Testis (tissue), 3 donors: ENCODE results near the gene NDST3. TPM values are rescaled to one million over a fixed set of nuclear protein-coding genes. Genes with fewer than 3 reads are reported as not detected.

Experiments used
- DNase-seq: peaks from one replicate; pipeline ENCODE4 v3.0.0-alpha.2; 2019
- H3K27ac ChIP-seq, 2 donors: fragments of 200-600 bp; sonication (generic); one replicate each; pipeline ENCODE4 v1.5.1; 2019
- H3K27me3 ChIP-seq: fragments of 200-600 bp; sonication (generic); one replicate; pipeline ENCODE4 v1.5.1; 2019
- H3K36me3 ChIP-seq: fragments of 200-600 bp; sonication (generic); one replicate; pipeline ENCODE4 v1.5.1; 2017; ENCODE audit warnings: low read depth; ENCODE audit errors: missing control alignments
- H3K4me1 ChIP-seq: fragments of 200-600 bp; sonication (generic); one replicate; pipeline ENCODE4 v1.5.1; 2019
- H3K4me3 ChIP-seq, 2 donors: fragments of 200-600 bp; sonication (generic); one replicate each; pipeline ENCODE4 v1.5.1; 2017 to 2019
- H3K9me3 ChIP-seq: fragments of 200-600 bp; sonication (generic); one replicate; pipeline ENCODE4 v1.5.1; 2017
- POLR2A ChIP-seq: fragments of 450-650 bp; IDR thresholded peaks from one replicate; pipeline ENCODE4 v1.6.1; 2017; ENCODE audit warnings: antibody characterized with exemption, mild to moderate bottlenecking, moderate library complexity
- WGBS, 2 donors: methylation state at CpG; one replicate each; pipeline ENCODE4 v1.1.5; 2018; 5-methylcytosine and 5-hydroxymethylcytosine counted together
- intact Hi-C: fragments of 100-400 bp; cut with DNase I; formaldehyde crosslinking; loops from one replicate; pipeline ENCODE4 v1.15.1; 2023; ENCODE audit warnings: low total_unique reads
- polyA plus RNA-seq: library from polyadenylated mRNA; stranded (reverse); fragments of 350-450 nt; fragmentation: Illumina TruSeq; extraction: RNeasy Lipid Tissue Mini Kit (QIAGEN cat#74804); gene quantifications from one replicate; pipeline ENCODE4 v1.2.3, GENCODE V29; 2014; ENCODE audit warnings: low read depth, low replicate concordance; ENCODE audit not compliant: insufficient read depth
- total RNA-seq, 2 donors: library from RNA; depleted of rRNA; stranded (reverse); fragments of >200 nt; gene quantifications; one replicate each; pipeline ENCODE4 v1.2.3, GENCODE V29; 2016
- TF ChIP-seq, protein P1 (sequence below), 3 experiments: fragments of 450-650 bp in 2 of 3; fragments of 200-600 bp in 1 of 3; sonication (generic) in 1 of 3; IDR thresholded peaks; one replicate each; pipeline ENCODE4 v1.5.1; 2016 to 2019; ENCODE audit warnings: antibody characterized with exemption in 3 of 3, mild to moderate bottlenecking in 2 of 3, moderate library complexity in 1 of 3

The NDST3 gene
- total and polyA plus RNA-seq, 3 donors from 2014 or later, result 0.11 to 0.50 (median 0.47) TPM

- no peaks in the 10 kb centered on the region for H3K27me3 ChIP-seq
- 85 to 90% methylated on average over 3 of the region's 3 CpGs for WGBS, 2 donors
- no peak for DNase-seq
- no peak overlapping the region for H3K4me3 ChIP-seq
- no peak overlapping the region for H3K27ac ChIP-seq
- intact Hi-C loops, result no loop called here
- no peaks in the 10 kb centered on the region for H3K36me3 ChIP-seq
- no peaks in the 10 kb centered on the region for H3K9me3 ChIP-seq
- TF ChIP-seq, protein P1, sequence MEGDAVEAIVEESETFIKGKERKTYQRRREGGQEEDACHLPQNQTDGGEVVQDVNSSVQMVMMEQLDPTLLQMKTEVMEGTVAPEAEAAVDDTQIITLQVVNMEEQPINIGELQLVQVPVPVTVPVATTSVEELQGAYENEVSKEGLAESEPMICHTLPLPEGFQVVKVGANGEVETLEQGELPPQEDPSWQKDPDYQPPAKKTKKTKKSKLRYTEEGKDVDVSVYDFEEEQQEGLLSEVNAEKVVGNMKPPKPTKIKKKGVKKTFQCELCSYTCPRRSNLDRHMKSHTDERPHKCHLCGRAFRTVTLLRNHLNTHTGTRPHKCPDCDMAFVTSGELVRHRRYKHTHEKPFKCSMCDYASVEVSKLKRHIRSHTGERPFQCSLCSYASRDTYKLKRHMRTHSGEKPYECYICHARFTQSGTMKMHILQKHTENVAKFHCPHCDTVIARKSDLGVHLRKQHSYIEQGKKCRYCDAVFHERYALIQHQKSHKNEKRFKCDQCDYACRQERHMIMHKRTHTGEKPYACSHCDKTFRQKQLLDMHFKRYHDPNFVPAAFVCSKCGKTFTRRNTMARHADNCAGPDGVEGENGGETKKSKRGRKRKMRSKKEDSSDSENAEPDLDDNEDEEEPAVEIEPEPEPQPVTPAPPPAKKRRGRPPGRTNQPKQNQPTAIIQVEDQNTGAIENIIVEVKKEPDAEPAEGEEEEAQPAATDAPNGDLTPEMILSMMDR (IDR thresholded peaks at IDR 0.05), result no peak
- no peak for TF ChIP-seq POLR2A
- peaks cover 5% of the 10 kb centered on the region for H3K4me1 ChIP-seq
These were observed 249.9 kb downstream of the NDST3 start for GRCh38 chr4:118284169-118284568.

DNA sequence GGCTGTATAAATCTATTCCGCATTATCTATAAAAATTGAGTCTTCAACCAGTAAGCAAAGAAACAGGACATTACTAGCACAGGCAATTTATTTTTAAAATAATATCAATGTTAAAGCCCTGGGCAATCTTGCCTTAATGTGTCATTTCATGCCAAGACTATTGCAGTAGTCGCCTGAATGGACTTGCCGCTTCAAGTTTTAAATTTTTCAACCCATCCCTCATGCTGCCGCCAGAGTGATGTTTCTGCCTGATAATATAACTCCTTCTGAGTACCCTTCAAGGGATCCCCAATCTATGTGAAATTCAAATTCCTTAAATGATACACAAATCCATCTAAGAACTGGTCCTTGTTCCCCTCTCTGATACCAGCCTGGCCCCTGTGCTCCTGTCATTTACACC is 251.6 kb downstream of the NDST3 start:
- DNase-seq, result no peak
- H3K4me1 ChIP-seq, result peaks cover 9% of the 10 kb centered on the region
- H3K27me3 ChIP-seq, result no peaks in the 10 kb centered on the region
- H3K9me3 ChIP-seq, result no peaks in the 10 kb centered on the region
- 95 to 98% methylated on average over 4 of the region's 4 CpGs for WGBS, 2 donors
- intact Hi-C loops, result no loop called here
- TF ChIP-seq, protein P1 (IDR thresholded peaks at IDR 0.05), result no peak
- TF ChIP-seq POLR2A, result no peak
- H3K27ac ChIP-seq, result no peak overlapping the region
- H3K4me3 ChIP-seq, result no peak overlapping the region
- no peaks in the 10 kb centered on the region for H3K36me3 ChIP-seq

DNA sequence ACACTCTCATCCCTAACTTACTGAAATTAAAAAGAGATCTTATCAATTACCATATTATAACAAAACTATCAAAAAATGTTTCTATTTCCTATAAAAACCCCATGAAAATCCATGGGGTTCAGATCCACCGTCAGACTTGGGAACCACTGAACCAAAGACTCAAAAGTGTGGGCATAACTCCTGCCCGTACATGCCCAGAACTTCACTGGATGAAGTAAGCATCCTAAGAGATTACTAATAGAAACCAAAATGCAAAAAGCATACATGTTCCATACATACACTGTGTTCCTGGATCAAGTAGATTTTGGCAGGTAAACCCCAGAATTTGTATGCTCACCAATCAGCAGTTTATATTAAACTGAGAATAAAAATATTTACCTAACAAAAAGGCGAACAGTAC is 252.4 kb downstream of the NDST3 start:
- H3K36me3 ChIP-seq, result no peaks in the 10 kb centered on the region
- H3K9me3 ChIP-seq, result no peaks in the 10 kb centered on the region
- no peaks in the 10 kb centered on the region for H3K27me3 ChIP-seq
- peaks cover 9% of the 10 kb centered on the region for H3K4me1 ChIP-seq
- intact Hi-C loops, result no loop called here
- TF ChIP-seq, protein P1 (IDR thresholded peaks at IDR 0.05), result no peak
- H3K27ac ChIP-seq, result no peak overlapping the region
- 98 to 99% methylated on average over 3 of the region's 3 CpGs for WGBS, 2 donors
- H3K4me3 ChIP-seq, result no peak overlapping the region
- DNase-seq, result no peak

DNA sequence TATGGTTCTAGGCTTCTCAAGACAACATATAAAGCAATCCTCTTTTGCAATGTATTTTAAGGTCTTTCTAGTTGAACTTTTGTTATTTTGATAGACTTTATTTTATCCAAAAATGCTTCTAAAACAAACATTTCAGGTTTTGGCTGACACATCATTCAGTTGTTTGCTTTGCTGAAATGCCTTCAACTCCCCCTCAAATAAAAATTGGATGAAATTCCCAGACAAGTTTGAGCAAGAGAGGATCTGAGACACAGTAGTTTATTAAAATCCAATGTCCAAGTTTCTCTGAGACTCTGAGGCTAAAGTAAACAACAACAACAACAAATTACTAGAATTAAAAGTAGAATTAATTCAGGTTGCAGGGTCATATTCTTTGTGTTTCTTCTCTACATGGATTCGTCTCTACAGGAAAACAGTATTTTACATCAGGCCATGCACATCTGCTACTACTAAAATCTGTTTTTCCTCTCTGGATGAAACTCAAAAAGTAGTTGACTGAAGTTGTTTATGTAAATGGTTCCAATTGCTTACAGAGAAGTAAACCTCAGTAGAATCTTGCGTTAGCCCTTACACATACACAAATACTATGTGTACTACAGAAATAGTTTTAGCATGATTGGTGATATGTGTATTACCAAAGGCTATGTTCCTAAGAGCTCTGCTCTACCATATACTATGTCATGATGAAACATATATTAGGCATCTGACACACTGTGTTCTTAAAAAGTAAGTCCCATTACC is 253.6 kb downstream of the NDST3 start:
- Histone ChIP-seq H3K4me3 (no peak overlapping the region), H3K27me3 (no peaks in the 10 kb centered on the region), H3K4me1 (peaks cover 9% of the 10 kb centered on the region), H3K36me3 (no peaks in the 10 kb centered on the region), H3K9me3 (no peaks in the 10 kb centered on the region), H3K27ac (no peak overlapping the region)
- intact Hi-C loops, result no loop called here
- DNase-seq, result no peak
- TF ChIP-seq POLR2A, result no peak
- TF ChIP-seq, protein P1 (IDR thresholded peaks at IDR 0.05), result no peak
- WGBS, 2 donors, result 75 to 77% methylated on average over 2 of the region's 2 CpGs

DNA sequence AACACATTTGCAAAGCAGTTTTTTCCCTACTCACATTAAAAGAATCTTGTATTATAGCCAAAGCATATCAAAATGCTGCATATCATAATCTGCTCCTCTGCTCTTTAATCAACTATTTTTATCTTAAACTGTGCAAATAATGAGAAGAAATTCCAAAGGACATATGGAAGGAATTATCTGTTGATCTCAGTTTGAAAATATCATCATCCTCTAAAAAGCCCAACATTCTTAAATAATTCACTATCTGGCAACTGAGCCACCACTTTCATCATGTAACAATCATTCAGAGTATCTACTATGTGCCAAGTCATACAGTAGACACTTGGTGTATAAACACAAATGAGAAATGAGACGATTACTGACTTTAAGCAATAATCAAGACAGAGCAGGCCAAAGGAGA is 255.5 kb downstream of the NDST3 start:
- Histone ChIP-seq H3K27me3 (no peaks in the 10 kb centered on the region), H3K4me3 (no peak overlapping the region), H3K4me1 (peaks cover 9% of the 10 kb centered on the region), H3K9me3 (no peaks in the 10 kb centered on the region), H3K36me3 (no peaks in the 10 kb centered on the region), H3K27ac (no peak overlapping the region)
- 25 to 29% methylated on average over 1 of the region's 1 CpG for WGBS, 2 donors
- DNase-seq, result no peak
- TF ChIP-seq, protein P1 (IDR thresholded peaks at IDR 0.05), result no peak
- no peak for TF ChIP-seq POLR2A
- intact Hi-C loops, result no loop called here
